ENCODE data around the gene RASGRF1.

- no peak for TF ChIP-seq POLR2A (IDR thresholded peaks at IDR 0.05)
- TF ChIP-seq CTCF (IDR thresholded peaks at IDR 0.05) = no peak
These were observed 172.7 kb downstream of the RASGRF1 start for GRCh38 chr15:78917888-78918287.

Measured in prostate gland (tissue), 2 donors.